ENCODE results near the gene LIMS2.

The LIMS2 gene

DNA sequence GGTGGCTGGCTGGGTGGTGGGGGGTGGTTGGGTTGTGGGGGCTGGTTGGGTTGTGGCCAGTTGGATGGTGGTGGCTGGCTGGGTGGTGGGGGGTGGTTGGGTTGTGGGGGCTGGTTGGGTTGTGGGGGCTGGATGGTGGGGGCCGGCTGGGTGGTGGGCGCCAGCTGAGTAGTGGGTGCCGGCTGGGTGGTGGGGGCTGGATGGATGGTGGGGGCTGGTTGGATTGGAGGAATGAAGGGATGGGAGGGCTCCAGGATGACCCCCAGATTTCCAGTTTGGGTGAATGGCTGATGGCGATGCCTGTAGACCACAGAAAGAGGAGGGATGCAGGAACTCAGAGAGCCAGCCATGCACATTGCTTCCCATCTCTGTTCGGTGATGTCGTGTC lies 56.1 kb downstream of the LIMS2 start:
- peak; percentile 7 for DNase-seq

DNA sequence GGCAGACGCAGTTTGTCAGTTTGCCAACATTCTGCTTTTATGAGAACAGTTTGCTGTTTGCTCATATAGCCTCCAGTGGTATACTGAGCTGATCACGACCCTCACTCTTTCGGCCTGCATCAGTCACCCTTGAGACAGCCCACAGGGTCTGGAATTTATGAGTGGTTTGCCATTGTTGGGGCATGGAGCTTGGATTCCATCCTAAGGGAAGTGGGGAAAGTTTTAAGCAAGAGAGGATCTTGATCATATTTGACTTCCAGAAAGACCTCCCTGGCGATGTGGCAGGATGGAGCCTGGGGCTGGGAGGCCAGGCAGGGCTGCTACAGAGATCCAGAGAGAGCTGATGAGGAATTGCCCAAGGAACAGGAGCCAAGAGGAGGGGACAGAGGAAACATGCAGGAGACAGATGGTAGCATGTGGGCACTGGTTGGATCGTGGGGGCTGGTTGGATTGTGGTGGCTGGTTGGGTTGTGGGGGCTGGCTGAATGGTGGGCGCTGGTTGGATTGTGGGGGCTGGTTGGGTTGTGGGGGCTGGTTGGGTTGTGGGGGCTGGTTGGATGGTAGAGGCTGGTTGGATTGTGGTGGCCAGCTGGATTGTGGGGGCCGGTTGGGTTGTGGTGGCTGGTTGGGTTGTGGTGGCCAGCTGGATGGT lies 56.7 kb downstream of the LIMS2 start:
- DNase-seq = peak; percentile 9

DNA sequence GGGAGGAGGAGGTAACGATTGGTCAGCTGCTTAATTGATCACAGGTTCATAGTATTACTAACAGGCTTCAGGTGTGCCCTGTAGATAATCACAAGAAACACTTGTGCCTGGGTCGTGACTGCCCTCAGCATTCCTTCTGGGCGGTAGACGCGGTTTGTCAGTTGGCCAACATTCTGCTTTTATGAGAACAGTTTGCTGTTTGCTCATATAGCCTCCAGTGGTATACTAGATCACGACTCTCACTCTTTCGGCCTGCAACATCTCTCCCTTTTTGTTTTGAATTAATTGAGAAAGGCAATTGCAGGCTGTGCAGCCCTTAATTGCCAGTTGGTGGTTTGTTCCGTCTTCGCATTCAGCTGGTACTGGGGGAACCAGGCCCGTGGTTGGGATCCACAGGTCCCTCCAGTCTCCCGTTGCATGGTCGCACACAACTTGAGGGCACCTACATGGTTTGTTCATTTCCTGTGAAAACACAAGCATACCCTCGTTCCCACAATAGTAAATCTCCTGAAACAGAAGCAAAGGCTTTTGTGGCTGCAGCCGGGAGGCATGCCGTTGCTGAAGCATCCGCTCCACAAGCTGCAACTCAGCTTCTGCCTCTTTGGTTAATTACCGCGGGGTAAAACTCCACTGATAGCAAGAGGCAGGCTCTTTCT lies 59.7 kb downstream of the LIMS2 start:
- DNase-seq = peak; percentile 23

DNA sequence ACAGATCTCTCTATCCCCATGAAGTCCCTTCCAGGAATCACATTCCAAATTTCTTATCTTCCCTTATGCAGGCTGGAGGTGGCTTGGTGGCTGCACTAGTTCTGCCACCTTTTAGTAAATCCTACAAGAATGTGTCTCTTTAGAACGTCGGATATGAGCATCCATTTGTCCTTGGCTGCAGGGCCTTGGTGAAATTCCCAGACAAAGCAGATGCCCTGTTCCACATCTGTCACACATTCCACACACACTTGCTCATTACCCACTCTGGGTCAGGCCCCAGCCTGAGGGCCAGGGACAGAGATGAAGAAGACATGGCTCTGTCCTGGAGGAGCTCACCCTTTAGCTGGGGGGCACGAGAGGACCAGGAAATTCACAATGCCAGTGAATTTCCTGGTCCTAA lies 60.6 kb downstream of the LIMS2 start:
- DNase-seq = peak; percentile 10

DNA sequence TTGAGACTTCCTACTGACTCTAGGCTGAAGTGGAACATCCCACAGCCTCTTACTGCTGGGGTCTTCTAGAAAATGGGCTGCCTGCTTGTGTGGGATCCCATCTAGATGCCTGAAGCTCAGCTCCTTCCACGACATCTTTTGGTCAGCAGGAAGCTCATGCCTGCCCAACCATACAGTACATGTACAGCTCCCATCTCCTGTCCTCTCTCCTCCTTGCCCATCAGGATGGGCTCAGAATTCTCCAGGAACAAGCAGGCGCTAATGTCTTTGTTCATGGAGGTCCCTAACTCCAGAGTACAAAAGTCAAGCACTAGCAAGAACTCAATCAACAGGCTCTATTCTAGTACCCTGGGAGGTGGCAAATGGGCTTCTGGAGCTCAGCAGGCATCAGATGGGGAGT lies 61.1 kb downstream of the LIMS2 start:
- DNase-seq = no peak

DNA sequence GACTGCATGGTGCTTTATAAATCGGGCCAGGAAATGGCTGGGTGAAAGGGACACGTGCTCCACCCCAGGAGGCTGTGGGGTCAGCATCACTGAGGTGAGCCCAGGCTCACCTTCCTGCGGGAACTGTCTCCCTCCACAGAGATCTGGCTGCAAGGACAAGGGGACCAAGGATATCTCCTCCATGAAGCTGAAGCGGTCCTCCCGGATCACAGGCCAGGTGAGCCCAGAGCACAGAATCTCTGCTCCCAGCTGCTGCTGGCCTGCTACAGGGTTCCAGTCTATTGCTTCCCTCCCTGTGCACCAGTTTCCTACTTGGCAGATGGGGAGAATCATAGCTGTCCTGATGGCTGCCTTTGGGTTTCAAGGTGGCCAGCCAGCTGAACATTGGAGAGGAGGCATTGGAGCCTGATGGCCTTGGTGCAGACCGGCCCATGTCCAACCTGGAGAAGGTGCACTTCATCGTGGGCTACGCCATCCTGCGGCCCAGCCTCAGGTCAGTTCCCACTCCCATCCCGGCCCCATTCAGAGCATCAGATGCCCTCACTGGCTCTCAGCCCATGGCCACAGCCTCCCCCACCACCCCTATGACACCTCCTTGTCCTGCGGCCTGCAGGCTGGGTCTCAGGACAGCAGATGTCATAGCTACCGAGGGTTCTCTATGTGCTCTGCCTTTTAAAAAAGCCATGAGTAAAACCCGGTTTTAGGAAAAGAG lies 63.1 kb downstream of the LIMS2 start:
- DNase-seq = peak; percentile 8

DNA sequence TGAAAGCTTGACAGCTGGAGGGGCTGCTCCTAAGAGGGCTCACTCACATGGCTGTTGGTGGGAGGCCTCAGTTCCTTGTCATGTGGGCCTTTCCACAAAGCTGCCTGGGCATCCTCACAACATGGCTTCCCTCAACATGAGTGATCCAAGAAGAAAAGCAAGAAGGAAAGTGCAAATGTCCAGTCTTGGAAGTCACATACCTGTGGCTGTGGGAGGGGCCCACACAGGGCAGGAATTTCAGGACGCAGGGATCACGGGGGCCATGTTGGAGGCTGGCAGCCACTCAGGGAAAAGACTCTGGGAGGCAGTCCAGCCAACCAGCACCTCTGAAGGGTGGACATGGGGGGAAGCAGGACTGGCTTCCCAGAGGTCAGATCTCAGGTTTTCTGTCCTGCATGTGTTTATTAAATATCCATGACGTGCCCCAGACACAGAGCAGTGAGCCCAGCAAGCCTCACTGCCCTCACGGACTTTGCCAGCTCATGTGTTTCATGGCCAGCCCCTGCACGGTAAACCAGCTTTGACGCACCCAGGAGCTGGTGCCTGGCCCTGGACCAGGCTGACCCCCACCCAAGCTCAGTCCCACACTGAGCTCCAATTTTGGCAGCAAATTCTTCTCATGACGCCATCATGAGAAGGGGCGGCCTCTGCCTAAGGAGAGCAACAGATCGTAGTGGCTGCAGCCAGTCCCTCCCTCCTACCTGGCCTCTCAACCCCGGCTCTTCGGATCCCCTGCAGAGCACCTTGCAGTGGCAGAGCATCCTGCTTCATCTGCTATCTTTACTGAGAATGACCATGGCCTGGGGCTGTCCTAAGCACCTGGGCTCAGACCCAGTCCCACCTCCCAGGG lies 64.0 kb downstream of the LIMS2 start:
- no peak for DNase-seq

DNA sequence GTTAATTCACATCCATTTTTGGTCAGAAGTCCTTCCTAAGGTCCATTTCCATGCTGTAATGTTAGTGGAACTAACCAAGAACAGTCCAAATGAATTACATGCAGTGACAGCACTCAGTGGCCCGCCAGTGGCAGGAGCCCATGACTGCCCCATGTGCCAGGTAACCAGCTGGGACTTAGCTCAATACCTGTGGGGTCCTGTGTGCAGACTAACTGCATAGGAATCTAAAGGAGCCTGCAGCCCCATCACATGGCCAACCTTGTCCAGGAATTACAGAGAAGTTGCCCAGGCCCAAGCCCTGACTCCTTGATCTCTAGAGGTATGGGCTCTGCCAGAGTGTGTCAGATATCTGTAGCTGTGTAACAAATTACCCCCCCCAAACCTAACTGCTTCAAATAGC lies 64.8 kb downstream of the LIMS2 start:
- DNase-seq = peak; percentile 19

DNA sequence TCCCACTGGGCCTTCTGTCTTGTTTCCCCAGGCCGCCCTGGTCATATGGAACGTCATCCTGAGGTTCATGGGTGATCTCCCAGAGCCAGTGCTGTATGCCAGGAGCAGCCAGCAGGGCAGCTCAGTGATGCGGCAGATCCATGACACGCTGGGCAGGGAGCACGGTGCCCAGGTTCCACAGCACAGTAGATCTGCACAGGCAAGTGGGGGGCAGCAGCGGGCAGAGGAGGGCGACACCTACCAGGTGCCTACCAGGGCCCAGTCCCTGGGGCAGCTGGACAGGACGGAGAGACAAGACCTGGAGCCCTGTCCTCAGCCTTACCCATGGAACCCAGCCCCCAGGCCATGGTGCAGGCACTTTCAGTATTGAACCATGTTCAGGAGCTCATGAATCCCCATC lies 65.5 kb downstream of the LIMS2 start:
- peak; percentile 8 for DNase-seq

DNA sequence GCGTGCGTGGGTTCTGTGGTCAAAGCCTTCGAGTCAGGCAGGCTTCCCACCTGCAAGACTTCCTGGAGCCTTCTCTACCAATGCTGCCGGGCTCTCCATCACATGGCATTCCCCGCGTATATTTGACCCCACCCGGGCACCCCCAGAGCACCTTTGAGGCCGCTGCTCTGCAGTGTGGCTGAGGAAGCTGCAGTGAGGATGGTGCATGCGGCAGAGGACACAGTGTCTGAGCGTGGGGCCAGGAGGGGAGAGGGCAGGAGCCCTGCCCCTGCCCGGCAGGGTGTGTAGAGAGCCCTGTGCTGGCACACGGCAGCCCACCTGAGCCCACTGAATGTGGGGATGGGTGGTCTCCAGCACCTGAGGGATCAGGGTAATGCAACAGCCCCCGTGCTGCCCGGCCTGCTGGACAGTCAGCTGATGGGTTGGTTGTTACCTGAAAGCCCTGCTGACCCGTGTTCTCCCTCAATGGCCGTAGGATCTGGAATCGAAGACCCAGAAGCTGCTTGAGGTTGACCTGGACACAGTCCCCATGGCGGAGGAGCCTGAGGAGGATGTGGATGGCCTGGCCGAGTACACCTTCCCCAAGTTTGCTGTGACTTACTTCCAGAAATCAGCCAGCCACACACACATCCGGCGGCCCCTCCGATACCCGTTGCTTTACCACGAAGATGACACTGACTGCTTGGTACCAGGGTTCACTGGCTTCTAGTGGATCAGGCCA lies 66.1 kb downstream of the LIMS2 start:
- peak; percentile 17 for DNase-seq

DNA sequence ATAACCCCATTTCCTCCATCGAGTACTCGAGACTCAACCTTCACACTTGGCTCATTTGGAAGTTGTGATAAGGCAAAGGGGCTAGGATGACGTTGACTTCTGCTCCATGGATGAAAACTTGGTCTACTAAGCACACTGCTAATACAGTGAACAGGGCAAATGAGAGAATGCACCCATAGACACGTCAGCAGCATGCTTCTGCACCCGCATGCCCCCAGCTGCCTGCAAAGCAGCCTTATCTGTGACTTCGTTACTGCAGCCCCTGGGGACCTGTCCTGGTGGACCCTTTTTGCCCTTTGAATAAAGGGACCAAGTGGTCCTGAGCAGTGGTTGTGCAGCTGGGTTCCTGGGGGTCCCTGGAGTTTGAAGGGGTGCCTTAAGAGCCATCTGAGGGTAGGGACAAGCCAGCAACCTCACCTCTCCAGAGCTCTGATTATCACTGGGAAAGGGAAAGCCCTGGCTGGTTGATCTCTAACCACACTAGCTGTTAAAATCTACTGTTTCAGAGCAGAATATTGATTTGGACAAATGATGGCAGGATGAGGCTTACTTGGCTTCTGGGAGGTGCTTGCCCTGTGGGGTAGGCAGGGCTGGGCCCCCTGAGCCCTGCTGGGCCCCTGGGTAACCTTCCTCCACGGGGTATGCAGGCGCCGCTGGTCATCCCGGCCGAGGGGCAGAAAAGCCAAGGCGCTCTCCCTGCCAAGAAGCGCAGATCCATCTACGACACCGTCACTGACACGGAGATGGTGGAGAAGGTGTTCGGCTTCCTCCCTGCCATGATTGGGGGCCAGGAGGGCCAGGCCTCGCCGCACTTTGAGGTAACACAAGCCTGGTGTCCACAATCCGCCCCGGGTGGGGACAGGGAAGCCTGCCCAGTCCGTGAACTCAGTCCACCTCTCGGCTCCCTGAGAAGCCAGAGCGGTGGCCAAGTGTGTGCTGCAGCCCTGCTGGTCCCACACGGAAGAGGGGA lies 67.0 kb downstream of the LIMS2 start:
- DNase-seq = peak; percentile 8

DNA sequence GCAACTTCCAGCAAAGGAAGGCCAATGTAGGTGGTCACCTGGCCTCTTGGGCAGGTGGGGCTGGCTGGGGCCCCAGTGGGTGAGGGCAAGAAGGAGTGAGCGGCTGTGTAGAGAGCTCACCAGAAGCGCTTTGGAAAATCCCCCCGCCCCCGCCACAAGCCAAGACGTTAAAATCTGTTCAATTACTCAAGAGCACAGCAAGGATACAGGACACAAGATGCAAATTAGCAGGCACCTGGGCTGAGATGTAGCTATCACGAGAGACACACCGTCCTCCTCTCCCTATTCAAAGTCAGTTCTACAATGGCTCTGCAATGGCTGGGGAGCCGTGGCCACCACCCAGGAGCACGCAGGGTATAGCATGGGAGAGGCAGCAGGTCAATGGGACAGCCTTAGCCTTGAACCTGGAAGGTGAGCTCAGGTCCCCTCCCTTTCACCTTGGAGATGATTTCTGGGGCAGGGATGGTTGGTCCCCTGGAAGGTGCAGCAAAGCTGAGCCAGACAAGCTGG lies 67.9 kb downstream of the LIMS2 start:
- peak; percentile 8 for DNase-seq

DNA sequence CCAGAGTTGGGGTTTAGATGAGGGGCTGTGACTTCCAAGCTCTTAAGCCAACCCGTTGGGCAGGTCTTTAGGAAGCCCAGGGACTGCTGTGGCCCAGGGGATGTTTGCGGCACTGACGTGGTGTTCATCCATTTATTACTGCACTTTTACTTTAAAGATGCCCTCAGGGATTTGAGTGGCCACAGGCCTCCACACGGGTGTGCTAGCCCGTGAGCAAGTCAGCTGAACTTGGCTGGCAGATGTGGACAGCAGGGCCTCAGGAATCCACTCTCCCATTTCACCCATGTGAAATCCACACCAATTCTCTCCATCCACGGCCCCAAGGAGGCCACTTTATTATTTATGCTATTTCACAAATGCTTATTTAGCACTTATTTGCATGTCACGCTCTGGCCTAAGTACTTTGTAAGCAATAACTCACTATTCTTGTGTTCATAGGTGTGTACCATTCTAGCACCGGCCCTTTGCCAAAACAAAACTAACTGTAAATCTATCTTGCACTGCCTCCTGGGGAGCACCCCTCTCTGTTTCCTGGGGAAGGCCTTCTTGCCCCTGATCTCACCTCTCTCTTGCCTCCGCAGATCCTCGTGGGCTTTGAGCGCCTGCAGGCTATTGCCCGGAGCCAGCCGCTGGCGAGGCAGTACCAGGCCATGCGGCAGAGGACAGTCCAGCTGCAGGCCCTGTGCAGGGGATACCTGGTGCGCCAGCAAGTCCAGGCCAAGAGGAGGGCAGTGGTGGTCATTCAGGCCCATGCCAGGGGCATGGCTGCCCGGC lies 68.5 kb downstream of the LIMS2 start:
- DNase-seq = no peak

DNA sequence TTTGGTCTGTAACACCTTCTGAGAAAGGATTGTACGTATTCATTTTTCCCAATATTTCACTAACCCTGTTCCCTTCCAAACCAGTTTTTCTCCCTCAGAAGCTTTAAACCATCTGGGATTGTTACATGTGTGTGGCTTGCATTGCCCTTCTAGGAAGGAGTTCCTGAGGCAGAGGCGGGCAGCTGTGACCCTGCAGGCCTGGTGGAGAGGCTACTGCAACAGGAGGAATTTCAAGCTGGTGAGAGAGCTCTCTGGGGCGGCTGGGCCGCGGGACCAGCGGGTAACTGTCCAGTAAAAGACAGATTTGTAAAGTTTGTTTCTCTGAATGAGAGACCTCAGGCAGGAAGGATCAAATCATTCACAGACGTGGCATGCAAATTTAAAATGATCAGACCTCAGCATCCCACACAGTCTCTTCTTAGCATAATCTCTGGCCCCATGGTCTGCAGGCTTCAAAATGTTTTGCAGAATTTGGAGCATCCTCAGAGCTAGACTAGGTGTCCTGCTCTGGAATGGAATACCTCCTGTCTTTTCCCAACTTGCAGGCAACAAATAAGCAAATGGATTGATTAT lies 69.6 kb downstream of the LIMS2 start:
- no peak for DNase-seq

DNA sequence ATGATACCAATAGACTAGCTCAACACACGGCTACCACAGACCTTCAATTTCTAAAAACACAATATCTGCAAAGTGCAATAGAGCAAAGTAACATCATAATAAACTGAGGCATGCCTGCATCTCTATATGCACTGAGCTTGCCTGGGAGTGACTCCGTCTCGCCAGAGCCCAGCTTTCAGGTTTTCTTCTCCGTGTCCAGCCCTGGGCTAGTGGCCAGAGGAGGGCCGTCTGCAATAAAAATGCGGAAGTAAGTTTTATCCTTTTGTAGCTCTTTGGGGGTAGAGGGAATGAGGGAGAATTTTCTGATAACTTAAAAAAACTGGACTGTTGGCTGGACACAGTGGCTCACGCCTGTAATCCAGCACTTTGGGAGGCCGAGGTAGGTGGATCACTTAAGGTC lies 70.3 kb downstream of the LIMS2 start:
- no peak for DNase-seq

DNA sequence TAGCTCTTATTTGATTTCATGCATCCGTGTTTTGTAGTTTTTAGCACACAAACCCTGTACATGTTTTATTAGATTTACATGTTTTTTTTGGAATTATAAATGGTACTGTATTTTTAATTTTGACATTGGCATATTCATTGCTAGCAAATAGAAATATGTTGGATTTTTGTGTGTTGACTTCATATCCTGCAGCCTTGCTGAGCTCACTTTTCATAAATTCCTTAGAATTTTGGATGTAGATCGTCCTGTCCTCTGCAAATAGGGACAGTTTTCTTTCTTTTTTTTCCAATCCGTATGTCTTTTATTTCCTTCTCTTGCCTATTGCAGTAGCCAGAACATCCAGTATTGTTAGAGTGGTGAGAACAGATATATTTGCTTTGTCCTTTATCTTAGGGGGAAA lies 76.1 kb downstream of the LIMS2 start:
- no peak for DNase-seq

DNA sequence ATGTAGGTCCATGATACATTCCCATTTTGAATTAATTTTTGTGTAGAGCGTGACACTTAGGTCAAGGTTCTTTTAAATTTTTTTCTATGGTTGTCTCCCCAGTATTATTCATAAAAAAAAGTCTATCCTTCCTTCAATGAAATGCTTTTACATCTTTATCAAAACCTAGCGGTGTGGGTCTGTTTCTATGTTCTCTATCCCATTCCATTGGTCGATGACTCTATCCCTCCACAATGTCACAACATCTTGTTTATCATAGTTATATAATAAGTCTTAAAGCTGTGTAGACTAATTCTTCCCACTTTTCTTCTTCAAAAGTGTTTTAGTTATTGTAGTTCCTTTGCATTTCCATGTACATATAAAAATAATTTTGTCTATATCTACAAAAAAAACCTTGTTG lies 76.6 kb downstream of the LIMS2 start:
- no peak for DNase-seq

DNA sequence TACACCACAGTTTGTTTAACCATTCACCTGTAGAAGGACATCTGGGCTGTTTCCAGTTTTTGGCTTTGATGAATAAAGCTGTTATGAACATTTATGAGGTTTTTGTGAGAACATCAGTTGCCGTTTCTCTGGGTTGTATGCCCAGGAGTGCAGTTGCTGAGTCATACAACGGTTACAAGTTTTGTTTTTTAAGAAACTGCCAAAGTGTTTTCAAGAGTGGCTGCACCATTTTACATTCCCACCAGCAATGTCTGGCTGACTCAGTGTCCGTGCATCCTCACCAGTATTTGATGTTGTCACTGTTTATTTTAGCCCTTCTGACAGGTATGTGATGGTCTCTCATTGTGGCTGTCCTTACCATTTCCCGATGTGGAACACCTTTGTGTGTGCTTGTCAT lies 77.3 kb downstream of the LIMS2 start:
- no peak for DNase-seq

DNA sequence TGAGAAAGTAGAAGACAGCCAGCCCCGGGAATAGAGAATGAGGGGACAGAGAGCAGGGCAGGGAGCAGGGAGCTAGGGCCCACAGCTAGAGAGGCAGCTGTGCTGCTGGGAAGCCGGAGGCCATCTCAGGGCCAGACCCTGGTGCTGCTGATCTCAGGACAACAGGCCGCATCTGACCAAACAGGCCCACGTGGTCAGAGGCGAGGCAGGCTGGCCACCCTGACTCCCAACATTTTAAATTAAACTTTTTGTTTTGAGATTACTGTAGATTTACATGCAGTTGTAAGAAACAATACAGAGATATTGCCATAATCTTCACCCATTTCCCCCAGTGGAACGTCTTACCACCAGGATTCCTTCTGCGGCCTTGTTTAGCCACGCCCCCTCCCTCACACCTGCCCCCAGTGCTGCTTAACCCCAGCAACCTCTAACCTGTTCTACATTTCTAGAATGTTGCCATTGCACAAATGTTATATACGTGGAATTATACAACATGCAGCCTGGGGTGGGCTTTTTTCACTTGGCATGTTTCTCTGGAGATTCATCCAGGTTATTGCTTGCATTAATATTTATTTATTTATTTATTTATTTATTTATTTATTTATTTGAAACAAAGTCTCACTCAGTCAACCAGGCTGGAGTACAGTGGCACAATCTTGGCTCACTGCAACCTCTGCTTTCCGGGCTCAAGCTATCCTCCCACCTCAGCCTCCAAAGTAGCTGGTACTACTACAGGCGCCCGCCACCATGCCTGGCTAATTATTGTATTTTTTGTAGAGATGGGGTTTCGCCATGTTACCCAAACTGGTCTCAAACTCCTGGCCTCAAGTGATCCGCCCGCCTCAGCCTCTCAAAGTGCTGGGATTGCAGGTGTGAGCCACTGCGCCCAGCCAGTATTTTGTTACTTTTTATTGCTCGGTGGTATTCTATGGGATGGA lies 78.0 kb downstream of the LIMS2 start:
- DNase-seq = no peak

Measured in stimulated activated CD8-positive, alpha-beta memory T cell treated with anti-CD3 and anti-CD28 coated beads, Interleukin-4, amount 100 ng/mL, for 48 hours (primary cell).